ENCODE measurements around the gene PIAS4.

- no peak for TF ChIP-seq ZNF112 (tag by site-specific recombination; IDR thresholded peaks at IDR 0.05)
- no peak for TF ChIP-seq CTCF (tag by site-specific recombination; IDR thresholded peaks at IDR 0.05)
- no peak for TF ChIP-seq ZNF416 (tag by site-specific recombination; IDR thresholded peaks at IDR 0.05)
- TF ChIP-seq ZNF169 (tag by site-specific recombination; IDR thresholded peaks at IDR 0.05) = no peak
- no peak for TF ChIP-seq ZNF155 (tag by site-specific recombination; IDR thresholded peaks at IDR 0.05)
- TF ChIP-seq ZNF398 (tag by site-specific recombination; IDR thresholded peaks at IDR 0.05) = no peak
- no peak for TF ChIP-seq ZSCAN5A (tag by site-specific recombination; IDR thresholded peaks at IDR 0.05)
- no peak for TF ChIP-seq ZNF654 (tag by site-specific recombination; IDR thresholded peaks at IDR 0.05; ENCODE audit: low read depth)
- no peak for TF ChIP-seq KLF9 (tag by site-specific recombination; IDR thresholded peaks at IDR 0.05; ENCODE audit: low read depth)
- no peak for TF ChIP-seq ZBTB11 (tag by site-specific recombination; conservative IDR thresholded peaks at IDR 0.05; ENCODE audit: low read depth)
Measured at GRCh38 chr19:3961007-3961406, 46.5 kb upstream of the PIAS4 start.

Measured in HEK293 (cell line).